ENCODE measurements around the gene ABHD6.

The ABHD6 gene, protein sequence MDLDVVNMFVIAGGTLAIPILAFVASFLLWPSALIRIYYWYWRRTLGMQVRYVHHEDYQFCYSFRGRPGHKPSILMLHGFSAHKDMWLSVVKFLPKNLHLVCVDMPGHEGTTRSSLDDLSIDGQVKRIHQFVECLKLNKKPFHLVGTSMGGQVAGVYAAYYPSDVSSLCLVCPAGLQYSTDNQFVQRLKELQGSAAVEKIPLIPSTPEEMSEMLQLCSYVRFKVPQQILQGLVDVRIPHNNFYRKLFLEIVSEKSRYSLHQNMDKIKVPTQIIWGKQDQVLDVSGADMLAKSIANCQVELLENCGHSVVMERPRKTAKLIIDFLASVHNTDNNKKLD

GRCh38 chr3:58237238-58237940 is at the start of gene ABHD6:
Gene ABHD6, plus strand, starts transcription at chr3:58237792. Its CDS starts 18,795 bp downstream, at chr3:58256587.
- peak; percentile 94 for DNase-seq (ENCODE audit: low spot score)
- in situ Hi-C loops (cut with MboI; ENCODE audit: low pct_unique_long_range_greater_than_20kb, low sequenced_read_pairs, unreplicated experiment), result no loop called here
- TF ChIP-seq CTCF (IDR thresholded peaks at IDR 0.05; ENCODE audit: extremely low read depth, insufficient read depth, missing control alignments), result peak; percentile 71

- TF ChIP-seq CTCF (IDR thresholded peaks at IDR 0.05; ENCODE audit: extremely low read depth, insufficient read depth, missing control alignments), result no peak
- DNase-seq (ENCODE audit: low spot score), result no peak
- in situ Hi-C loops (cut with MboI; ENCODE audit: low pct_unique_long_range_greater_than_20kb, low sequenced_read_pairs, unreplicated experiment), result loop anchor here (5.0 kb wide), 1 partner anchor 114 kb away; no protein-coding TSS in a partner anchor
Measured at GRCh38 chr3:58188173-58188564, 49.4 kb upstream of the ABHD6 start.

GRCh38 chr3:58188921-58189451 is 48.6 kb upstream of the ABHD6 start:
- no peak for TF ChIP-seq CTCF (IDR thresholded peaks at IDR 0.05; ENCODE audit: extremely low read depth, insufficient read depth, missing control alignments)
- in situ Hi-C loops (cut with MboI; ENCODE audit: low pct_unique_long_range_greater_than_20kb, low sequenced_read_pairs, unreplicated experiment), result loop anchor here (5.0 kb wide), 1 partner anchor 113 kb away; no protein-coding TSS in a partner anchor
- DNase-seq (ENCODE audit: low spot score), result no peak

- in situ Hi-C loops (cut with MboI; ENCODE audit: low pct_unique_long_range_greater_than_20kb, low sequenced_read_pairs, unreplicated experiment), result loop anchor here (5.0 kb wide), 1 partner anchor 113 kb away; no protein-coding TSS in a partner anchor
- no peak for DNase-seq (ENCODE audit: low spot score)
Measured at GRCh38 chr3:58189691-58190090, 47.9 kb upstream of the ABHD6 start.

GRCh38 chr3:58190291-58190690 is 47.3 kb upstream of the ABHD6 start:
- DNase-seq (ENCODE audit: low spot score), result no peak
- in situ Hi-C loops (cut with MboI; ENCODE audit: low pct_unique_long_range_greater_than_20kb, low sequenced_read_pairs, unreplicated experiment), result no loop called here
- no peak for TF ChIP-seq CTCF (IDR thresholded peaks at IDR 0.05; ENCODE audit: extremely low read depth, insufficient read depth, missing control alignments)

More at GRCh38 chr3:58189691-58190090, 47.9 kb upstream of the ABHD6 start:
- no peak for TF ChIP-seq CTCF (IDR thresholded peaks at IDR 0.05; ENCODE audit: extremely low read depth, insufficient read depth, missing control alignments)

DNA sequence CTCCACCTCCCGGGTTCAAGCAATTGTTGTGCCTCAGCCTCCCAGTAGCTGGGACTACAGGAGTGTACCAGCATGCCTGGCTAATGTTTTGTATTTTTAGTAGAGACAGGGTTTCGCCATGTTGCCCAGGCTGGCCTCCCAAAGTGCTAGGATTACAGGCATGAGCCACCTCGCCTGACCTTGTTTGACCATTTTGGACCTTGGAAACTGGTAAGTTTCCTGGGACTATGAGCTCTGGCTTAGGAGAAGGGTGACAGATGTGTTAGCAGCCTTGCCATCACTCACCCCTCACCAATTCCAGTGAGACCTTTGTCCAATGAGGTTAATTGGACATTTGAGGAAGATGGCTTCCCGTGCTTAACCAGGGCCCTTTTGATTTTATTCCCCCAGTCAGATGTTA is 46.7 kb upstream of the ABHD6 start:
- no peak for TF ChIP-seq CTCF (IDR thresholded peaks at IDR 0.05; ENCODE audit: extremely low read depth, insufficient read depth, missing control alignments)
- no peak for DNase-seq (ENCODE audit: low spot score)
- in situ Hi-C loops (cut with MboI; ENCODE audit: low pct_unique_long_range_greater_than_20kb, low sequenced_read_pairs, unreplicated experiment), result no loop called here

Data from GM13977 (cell line).